ENCODE data around the gene ERP44.

The ERP44 gene

GRCh38 chr9:99936947-99937587 is 161.7 kb downstream of the ERP44 start:
- no peak for DNase-seq (ENCODE audit: low read depth)

GRCh38 chr9:99931155-99931840 is 167.5 kb downstream of the ERP44 start:
- DNase-seq (ENCODE audit: low read depth) = no peak

GRCh38 chr9:99929652-99930051 is 169.1 kb downstream of the ERP44 start:
- no peak for DNase-seq (ENCODE audit: low read depth)

Measured in ELR (cell line).